Neuronal stem cell (in vitro differentiated cells): ENCODE results near the gene NBAS.

ENCODE experiments used
- DNase-seq: peaks from one replicate; pipeline ENCODE4 v3.0.0-alpha.2; 2013; ENCODE audit warnings: low spot score
- H2AFZ ChIP-seq: one replicate; pipeline ENCODE4 v1.6.1; 2013; ENCODE audit warnings: mild to moderate bottlenecking, low read length, inconsistent platforms
- H2AK5ac ChIP-seq: 2 replicates; pipeline ENCODE4 v1.6.1; 2013; ENCODE audit warnings: low read depth, mild to moderate bottlenecking, inconsistent platforms, low read length, moderate library complexity, mixed read lengths
- H2BK120ac ChIP-seq: 2 replicates; pipeline ENCODE4 v1.6.1; 2013; ENCODE audit warnings: low read depth, mild to moderate bottlenecking, inconsistent platforms, low read length, moderate library complexity, mixed read lengths
- H2BK12ac ChIP-seq: one replicate; pipeline ENCODE4 v1.6.1; 2013; ENCODE audit warnings: low read length, inconsistent platforms
- H2BK15ac ChIP-seq: 2 replicates; pipeline ENCODE4 v1.6.1; 2013; ENCODE audit warnings: mild to moderate bottlenecking, low read length, inconsistent platforms, mixed read lengths
- H2BK5ac ChIP-seq: one replicate; pipeline ENCODE4 v1.6.1; 2013; ENCODE audit warnings: inconsistent platforms, mild to moderate bottlenecking, low read length, moderate library complexity
- H3K14ac ChIP-seq: one replicate; pipeline ENCODE4 v1.6.1; 2013; ENCODE audit warnings: low read length, inconsistent platforms
- H3K18ac ChIP-seq: 2 replicates; pipeline ENCODE4 v1.6.1; 2013; ENCODE audit warnings: low read length, inconsistent platforms
- H3K23ac ChIP-seq: 2 replicates; pipeline ENCODE4 v1.6.1; 2013; ENCODE audit warnings: low read depth, mild to moderate bottlenecking, mixed read lengths, low read length, inconsistent platforms; ENCODE audit not compliant: poor library complexity
- H3K27ac ChIP-seq: replicated peaks from 3 replicates; pipeline ENCODE4 v1.5.1; 2013; ENCODE audit warnings: low read length, inconsistent platforms
- H3K27me3 ChIP-seq, 3 experiments: 2 replicates each; pipeline ENCODE4 v1.6.1; 2013; ENCODE audit warnings: low read length in 3 of 3, mild to moderate bottlenecking in 2 of 3, inconsistent platforms in 1 of 3, low read depth in 1 of 3, mixed read lengths in 1 of 3, moderate library complexity in 1 of 3; ENCODE audit not compliant: control insufficient read depth in 3 of 3, insufficient read depth in 3 of 3
- H3K36me3 ChIP-seq, 2 donors: replicated peaks in 1 of 2; 2 replicates each; pipeline ENCODE4 v1.6.1; 2013; ENCODE audit warnings: low read length in 2 of 2; ENCODE audit not compliant: control insufficient read depth in 2 of 2, insufficient read depth in 2 of 2
- H3K4ac ChIP-seq: 2 replicates; pipeline ENCODE4 v1.6.1; 2013; ENCODE audit warnings: inconsistent platforms, mild to moderate bottlenecking, low read length, moderate library complexity
- H3K4me1 ChIP-seq, 2 donors: 1 replicate in 1 of 2; 2 replicates in 1 of 2; pipeline ENCODE4 v1.6.1; 2013; ENCODE audit warnings: low read length in 2 of 2, low read depth in 1 of 2; ENCODE audit not compliant: control insufficient read depth in 2 of 2, insufficient read depth in 1 of 2
- H3K4me2 ChIP-seq: one replicate; pipeline ENCODE4 v1.6.1; 2013; ENCODE audit warnings: mild to moderate bottlenecking, low read length, inconsistent platforms; ENCODE audit not compliant: insufficient read depth, poor library complexity, severe bottlenecking
- H3K4me3 ChIP-seq, 2 donors: 2 replicates each; pipeline ENCODE4 v1.5.1; 2013; ENCODE audit warnings: low read length in 2 of 2, mild to moderate bottlenecking in 2 of 2, inconsistent platforms in 1 of 2, moderate library complexity in 1 of 2
- H3K79me1 ChIP-seq: one replicate; pipeline ENCODE4 v1.6.1; 2013; ENCODE audit warnings: low read depth, mild to moderate bottlenecking, inconsistent platforms, low read length, moderate library complexity
- H3K9ac ChIP-seq: one replicate; pipeline ENCODE4 v1.6.1; 2013; ENCODE audit warnings: mild to moderate bottlenecking, low read depth, low read length, inconsistent platforms; ENCODE audit not compliant: poor library complexity
- H3K9me3 ChIP-seq, 2 donors: replicated peaks in 1 of 2; 2 replicates each; pipeline versions ENCODE3 to v1.6.1; 2013; ENCODE audit warnings: low read length in 2 of 2, mild to moderate bottlenecking in 2 of 2, inconsistent platforms in 1 of 2, low read depth in 1 of 2, mixed read lengths in 1 of 2, moderate library complexity in 1 of 2; ENCODE audit not compliant: control insufficient read depth in 2 of 2, insufficient read depth in 1 of 2
- H4K8ac ChIP-seq: one replicate; pipeline ENCODE4 v1.6.1; 2013; ENCODE audit warnings: low read depth, mild to moderate bottlenecking, inconsistent platforms, low read length, moderate library complexity
- H4K91ac ChIP-seq: one replicate; pipeline ENCODE4 v1.6.1; 2013; ENCODE audit warnings: low read length, low read depth, mild to moderate bottlenecking, inconsistent platforms; ENCODE audit not compliant: poor library complexity
- WGBS, 2 donors: extraction: QIAGEN DNeasy Blood & Tissue Kit; methylation state at CpG; one replicate each; pipeline ENCODE4 v1.1.7; 2013; ENCODE audit warnings: missing lambda C conversion rate in 2 of 2, mixed read lengths in 1 of 2; ENCODE audit not compliant: insufficient read length in 2 of 2, insufficient replicate concordance in 1 of 2; ENCODE audit errors: extremely low coverage in 2 of 2; 5-methylcytosine and 5-hydroxymethylcytosine counted together

NBAS gene

GRCh38 chr2:15389895-15390294 is 171.2 kb downstream of the NBAS start:
- Histone ChIP-seq H3K4me1 (no peaks in the 10 kb centered on the region), H2AFZ (no peak overlapping the region), H2AK5ac (no peak overlapping the region), H3K27ac (no peak overlapping the region), H3K23ac (no peak overlapping the region), H4K8ac (no peak overlapping the region), H3K9ac (no peak overlapping the region), H3K4me3 (no peak overlapping the region), H2BK15ac (no peak overlapping the region), H3K9me3 (no peaks in the 10 kb centered on the region), H3K36me3 (peaks cover 0 to 24% of the 10 kb centered on the region in 2 donors), H3K27me3 (no peaks in the 10 kb centered on the region), H3K4me2 (no peak overlapping the region), H4K91ac (no peak overlapping the region), H2BK12ac (no peak overlapping the region), H2BK5ac (no peak overlapping the region), H2BK120ac (no peak overlapping the region), H3K18ac (no peak overlapping the region), H3K14ac (no peak overlapping the region), H3K4ac (no peak overlapping the region), H3K79me1 (no peaks in the 10 kb centered on the region)
- DNase-seq = peak; percentile 1
- no CpG with 5 or more reads among the region's 3 CpGs for WGBS, 2 donors

- WGBS, 2 donors = no CpG with 5 or more reads among the region's 1 CpG
- no peak overlapping the region for H4K8ac ChIP-seq
Measured at GRCh38 chr2:15389326-15389700, 171.8 kb downstream of the NBAS start.

GRCh38 chr2:15388406-15389325 is 172.5 kb downstream of the NBAS start:
- H2AFZ ChIP-seq = no peak overlapping the region
- no peak overlapping the region for H3K14ac ChIP-seq
- no peak overlapping the region for H2BK12ac ChIP-seq
- H3K4me3 ChIP-seq = no peak overlapping the region
- no peak overlapping the region for H4K8ac ChIP-seq
- no peak overlapping the region for H3K4me2 ChIP-seq
- no peaks in the 10 kb centered on the region for H3K9me3 ChIP-seq
- H3K23ac ChIP-seq = no peak overlapping the region
- H3K36me3 ChIP-seq = peaks cover 2 to 23% of the 10 kb centered on the region in 2 donors
- no peak overlapping the region for H3K9ac ChIP-seq
- no peak overlapping the region for H3K27ac ChIP-seq
- no peak overlapping the region for H2BK15ac ChIP-seq
- no peak overlapping the region for H2AK5ac ChIP-seq
- no peaks in the 10 kb centered on the region for H3K79me1 ChIP-seq
- H3K4me1 ChIP-seq = no peaks in the 10 kb centered on the region
- no peak overlapping the region for H2BK120ac ChIP-seq
- no peaks in the 10 kb centered on the region for H3K27me3 ChIP-seq
- H3K4ac ChIP-seq = no peak overlapping the region
- WGBS, 2 donors = no CpG with 5 or more reads among the region's 5 CpGs
- no peak overlapping the region for H2BK5ac ChIP-seq
- DNase-seq = no peak
- H3K18ac ChIP-seq = no peak overlapping the region
- no peak overlapping the region for H4K91ac ChIP-seq

More at GRCh38 chr2:15389326-15389700, 171.8 kb downstream of the NBAS start:
- Histone ChIP-seq H3K4me3 (no peak overlapping the region), H3K4me2 (no peak overlapping the region), H2AFZ (no peak overlapping the region), H3K18ac (no peak overlapping the region), H3K79me1 (no peaks in the 10 kb centered on the region), H2BK12ac (no peak overlapping the region), H2BK120ac (no peak overlapping the region), H3K9me3 (no peaks in the 10 kb centered on the region), H2BK15ac (no peak overlapping the region), H3K36me3 (peaks cover 0 to 24% of the 10 kb centered on the region in 2 donors), H4K91ac (no peak overlapping the region), H3K4ac (no peak overlapping the region), H3K9ac (no peak overlapping the region), H3K4me1 (no peaks in the 10 kb centered on the region), H3K27ac (no peak overlapping the region), H2BK5ac (no peak overlapping the region), H3K27me3 (no peaks in the 10 kb centered on the region), H3K14ac (no peak overlapping the region), H3K23ac (no peak overlapping the region), H2AK5ac (no peak overlapping the region)
- DNase-seq = no peak

GRCh38 chr2:15385184-15385583 is 175.9 kb downstream of the NBAS start:
- no peak overlapping the region for H2BK15ac ChIP-seq
- H3K4me1 ChIP-seq = no peaks in the 10 kb centered on the region
- no peak for DNase-seq
- no peak overlapping the region for H3K9ac ChIP-seq
- H4K8ac ChIP-seq = no peak overlapping the region
- H3K4me3 ChIP-seq = no peak overlapping the region
- WGBS, 2 donors = no CpG with 5 or more reads among the region's 1 CpG
- H3K36me3 ChIP-seq = peaks cover 4 to 21% of the 10 kb centered on the region in 2 donors
- no peaks in the 10 kb centered on the region for H3K79me1 ChIP-seq
- H2BK120ac ChIP-seq = no peak overlapping the region
- no peak overlapping the region for H3K18ac ChIP-seq
- H2BK5ac ChIP-seq = no peak overlapping the region
- no peak overlapping the region for H3K23ac ChIP-seq
- no peak overlapping the region for H3K4me2 ChIP-seq
- H4K91ac ChIP-seq = no peak overlapping the region
- H3K4ac ChIP-seq = no peak overlapping the region
- H3K27me3 ChIP-seq = no peaks in the 10 kb centered on the region
- H3K27ac ChIP-seq = no peak overlapping the region
- H3K9me3 ChIP-seq = no peaks in the 10 kb centered on the region
- H3K14ac ChIP-seq = no peak overlapping the region
- no peak overlapping the region for H2BK12ac ChIP-seq
- no peak overlapping the region for H2AFZ ChIP-seq
- H2AK5ac ChIP-seq = no peak overlapping the region
